ENCODE results near the gene CCL18.

DNA sequence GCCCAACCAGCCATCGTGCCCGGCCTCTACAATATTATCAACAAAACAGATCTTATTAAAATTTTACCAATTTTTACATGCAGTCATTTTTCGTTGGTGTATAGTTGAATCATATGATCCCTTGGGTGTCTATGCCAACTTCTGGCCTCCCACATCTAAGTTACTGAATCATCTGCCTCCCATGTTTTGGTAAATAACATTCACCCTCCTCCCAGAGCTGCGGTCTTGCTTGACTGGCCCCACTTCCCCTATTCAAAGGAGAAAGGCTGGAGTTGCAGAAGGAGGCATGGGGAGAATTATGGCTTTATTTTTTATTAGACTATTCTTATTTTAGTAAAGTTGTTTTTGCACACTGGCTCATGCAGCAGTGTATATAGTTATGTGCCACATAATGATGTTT, 27.8 kb upstream of the CCL18 start:
- TF ChIP-seq CTCF (IDR thresholded peaks at IDR 0.05) (no peak), POLR2AphosphoS5 (IDR thresholded peaks at IDR 0.05) (no peak), EP300 (IDR thresholded peaks at IDR 0.05) (no peak)

Data from sigmoid colon (tissue), 4 donors.